Activated CD8-positive, alpha-beta memory T cell treated with anti-CD3 and anti-CD28 coated beads, Interleukin-2, amount 50 U/mL, for 1 hour (primary cell): Measurements from ENCODE around the gene CDH4.

Experiments
- DNase-seq: peaks from one replicate; pipeline ENCODE4 v3.0.0-alpha.2; 2020; ENCODE audit errors: extremely low read depth

Gene CDH4

DNA sequence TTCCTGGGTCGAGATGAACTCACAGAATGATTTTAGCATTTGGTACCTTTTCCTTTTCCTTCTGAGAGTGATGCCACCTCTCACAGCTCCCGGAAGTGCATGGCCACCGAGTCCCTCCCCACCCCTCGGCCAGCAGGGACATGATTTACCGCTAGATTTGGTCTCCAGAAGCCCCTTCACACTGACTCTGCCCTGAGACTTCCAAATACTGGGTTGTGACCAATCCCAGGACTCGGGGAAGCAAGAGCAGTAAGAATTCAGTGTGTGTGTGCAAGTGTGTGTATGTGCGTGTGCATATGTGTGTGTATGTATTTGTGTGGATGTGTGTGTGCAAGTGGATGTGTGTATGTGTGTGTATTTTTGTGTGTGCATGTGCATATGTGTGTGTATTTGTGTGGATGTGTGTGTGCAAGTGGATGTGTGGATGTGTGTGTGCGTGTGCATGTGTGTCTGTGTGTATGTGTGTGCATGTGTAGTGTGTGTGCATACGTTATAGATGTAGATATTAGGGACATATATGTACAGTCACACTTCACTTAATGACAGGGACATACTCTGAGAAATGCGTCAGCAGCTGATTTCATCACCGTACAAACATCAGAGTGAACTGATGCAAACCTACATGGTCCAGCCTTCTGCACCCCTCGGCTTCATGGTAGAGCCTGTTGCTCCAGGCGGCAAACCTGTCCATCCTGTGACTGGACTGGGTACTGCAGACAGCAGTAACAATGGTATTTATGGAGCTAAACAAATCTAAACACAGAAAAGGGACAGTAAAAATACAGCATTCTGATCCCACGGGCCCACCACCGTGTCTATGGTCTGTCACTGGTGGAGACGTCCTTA, 439.2 kb downstream of the CDH4 start:
- no peak for DNase-seq

DNA sequence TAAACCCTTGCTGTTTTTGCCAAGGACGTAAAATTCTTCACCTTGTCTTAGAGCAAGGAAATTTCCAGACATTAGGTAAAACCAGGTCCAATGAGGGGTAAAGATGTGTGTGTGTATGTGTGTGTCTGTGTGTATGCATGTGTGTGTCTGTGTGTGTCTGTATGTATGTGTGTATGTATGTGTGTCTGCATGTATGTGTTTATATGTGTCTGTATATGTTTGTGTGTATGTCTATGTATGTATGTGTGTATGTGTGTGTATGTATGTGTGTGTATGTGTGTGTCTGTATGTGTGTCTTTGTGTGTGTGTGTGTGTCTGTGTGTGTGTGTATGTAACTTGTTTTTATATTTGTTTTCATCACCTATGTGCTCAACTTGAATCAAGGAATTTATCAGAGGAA, 439.9 kb downstream of the CDH4 start:
- DNase-seq, result no peak

DNA sequence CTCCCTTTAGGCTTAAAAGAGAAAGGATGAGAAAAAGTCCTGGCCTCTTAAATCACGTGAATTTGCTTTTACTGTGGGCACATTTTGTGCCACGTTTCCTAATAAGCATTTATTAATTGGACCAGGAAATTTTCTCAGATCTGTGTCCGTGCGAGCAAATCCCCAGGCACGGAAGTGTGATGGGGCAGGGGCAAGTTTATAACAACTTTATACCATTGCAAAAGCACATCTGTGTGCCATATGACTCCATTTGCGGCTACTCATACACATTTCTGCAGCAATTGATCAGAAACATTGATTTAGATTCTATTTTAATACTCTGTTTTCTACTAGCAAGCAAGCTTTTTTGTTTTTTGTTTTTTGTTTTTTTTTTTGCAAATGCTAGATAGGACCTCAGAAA, 440.4 kb downstream of the CDH4 start:
- no peak for DNase-seq

DNA sequence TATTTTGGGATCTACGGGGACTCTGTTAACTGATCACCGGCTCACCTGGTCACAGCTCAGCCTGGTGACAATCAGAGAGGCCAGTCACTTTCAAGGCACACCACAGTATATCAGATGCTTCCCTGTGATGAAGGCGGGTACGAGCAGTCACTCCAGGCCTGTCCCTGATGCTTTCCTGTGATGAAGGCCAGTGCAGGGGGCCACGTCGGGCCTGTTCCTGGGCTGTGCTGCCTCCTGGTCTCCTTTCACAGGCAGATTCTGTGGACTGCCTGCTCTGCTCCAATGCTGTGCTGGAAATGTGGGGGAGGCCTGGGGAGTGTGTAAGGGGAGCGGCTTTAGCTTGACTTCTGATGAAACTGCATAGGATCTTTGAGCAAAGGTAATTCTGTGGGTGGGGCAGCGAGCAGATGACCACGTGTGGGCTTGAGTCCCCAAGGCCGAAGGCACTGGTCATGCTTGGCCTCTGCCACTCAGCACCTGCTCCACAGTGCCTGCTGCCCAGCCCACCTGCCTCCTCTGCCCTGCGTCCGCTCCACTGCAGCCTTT, 441.1 kb downstream of the CDH4 start:
- no peak for DNase-seq

DNA sequence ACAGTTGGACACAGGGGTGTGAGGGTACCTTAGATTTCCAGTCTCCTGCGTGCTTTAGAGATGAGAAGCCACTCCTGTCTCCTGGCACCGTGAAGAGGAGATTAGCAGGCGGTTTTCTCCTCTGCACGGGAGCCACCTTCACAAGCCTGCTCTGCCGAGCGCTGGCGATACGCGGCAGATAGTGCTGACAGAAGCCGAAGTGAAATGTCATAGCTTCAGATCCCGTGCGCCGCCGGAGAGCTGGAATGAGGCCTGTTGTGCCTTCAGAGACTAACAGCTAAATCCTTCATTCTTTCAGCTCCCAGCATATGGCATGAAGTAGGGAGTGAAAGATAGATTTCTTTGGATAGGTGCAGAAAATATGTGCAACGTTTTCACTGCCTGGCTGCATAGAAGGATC, 442.6 kb downstream of the CDH4 start:
- no peak for DNase-seq

DNA sequence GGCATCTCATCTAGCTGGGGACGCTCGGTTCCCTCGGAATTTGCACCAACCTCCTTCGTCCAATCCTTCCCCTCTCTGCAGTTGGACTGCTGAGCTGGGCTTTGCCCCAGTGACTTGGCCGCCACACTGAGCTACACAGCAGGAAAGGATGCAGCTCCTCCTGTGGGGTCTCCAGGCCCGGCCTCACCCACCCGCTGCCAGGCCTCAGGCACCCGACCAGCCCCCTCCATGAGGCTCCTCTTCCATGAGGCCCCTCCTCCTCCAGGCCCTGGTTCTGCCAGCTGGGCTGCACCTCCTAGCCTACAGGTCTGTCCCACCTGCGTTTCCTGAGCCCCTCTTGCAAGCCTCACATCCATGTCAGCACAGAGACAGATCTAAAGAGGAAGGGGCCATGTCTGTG, 443.7 kb downstream of the CDH4 start:
- DNase-seq, result no peak

DNA sequence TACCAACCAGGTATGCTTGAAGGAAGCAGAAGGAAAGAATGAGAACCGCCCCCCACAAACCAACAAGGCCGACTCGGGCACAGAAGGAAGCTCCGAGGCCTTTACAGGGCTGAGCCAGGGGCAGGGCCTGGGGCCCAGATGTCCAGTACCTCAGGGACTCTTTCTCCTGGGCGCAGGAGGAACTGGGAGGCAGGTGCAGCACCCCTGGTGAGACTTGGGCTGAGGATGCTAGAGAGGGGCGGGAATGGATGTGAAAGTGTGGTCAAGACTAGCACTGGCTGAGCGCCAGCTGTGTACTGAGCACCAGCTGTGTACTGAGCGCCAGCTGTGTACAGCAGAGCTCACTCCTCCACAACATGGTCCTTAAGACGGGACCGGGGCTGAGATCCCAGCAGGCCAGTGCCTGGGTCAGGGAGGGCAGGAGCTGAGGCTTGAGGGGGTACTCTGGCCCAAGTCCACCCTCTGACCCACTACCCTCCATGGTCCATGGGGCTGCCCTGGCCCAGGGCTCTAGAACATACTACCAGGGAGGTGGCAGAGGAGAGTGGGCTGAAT, 444.2 kb downstream of the CDH4 start:
- DNase-seq, result no peak

DNA sequence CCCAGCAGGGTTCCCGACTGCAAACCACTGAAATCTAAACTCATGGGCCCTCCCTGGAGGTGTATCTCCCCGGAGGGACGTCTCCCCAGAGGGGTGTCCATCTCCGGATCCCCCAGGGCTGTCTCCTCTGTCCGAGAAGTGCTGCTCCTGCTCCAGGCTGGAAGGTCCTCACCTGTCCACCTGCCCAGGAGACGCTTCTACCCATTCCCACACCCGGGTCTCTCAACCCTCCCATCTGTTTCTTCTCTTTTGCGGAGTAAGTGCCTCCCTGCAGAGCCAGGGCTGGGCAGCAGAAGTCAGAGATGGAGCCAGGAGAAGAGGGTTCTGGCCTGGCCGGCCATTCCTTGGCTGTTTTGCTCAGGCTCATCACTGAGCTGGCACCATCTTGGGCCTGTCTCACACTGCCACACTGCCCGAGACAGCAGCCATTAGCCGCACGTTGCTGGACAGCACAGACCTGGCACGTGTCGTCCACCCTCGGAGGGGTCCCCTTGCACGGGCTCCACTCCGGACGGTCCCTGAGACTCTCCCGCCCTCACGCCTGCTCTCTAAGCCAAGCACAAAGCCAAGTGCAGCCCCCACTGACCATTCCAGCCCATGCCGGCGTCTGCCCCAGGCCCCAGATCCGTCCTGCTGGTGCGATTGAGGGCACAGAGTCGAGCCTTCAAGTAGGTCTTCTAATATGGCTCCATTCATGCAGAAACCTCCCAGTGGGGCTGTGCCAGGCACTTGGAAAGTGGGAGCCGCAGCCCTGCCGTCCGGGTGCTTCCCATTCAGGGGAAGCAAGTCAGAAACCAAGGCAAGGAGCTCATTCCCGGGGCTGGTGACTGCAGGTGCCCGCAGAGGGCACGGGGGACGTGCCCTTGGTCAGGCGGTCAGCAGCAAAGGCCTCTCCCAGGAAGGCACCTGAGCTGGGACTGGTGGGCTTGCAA, 445.9 kb downstream of the CDH4 start:
- DNase-seq, result no peak

DNA sequence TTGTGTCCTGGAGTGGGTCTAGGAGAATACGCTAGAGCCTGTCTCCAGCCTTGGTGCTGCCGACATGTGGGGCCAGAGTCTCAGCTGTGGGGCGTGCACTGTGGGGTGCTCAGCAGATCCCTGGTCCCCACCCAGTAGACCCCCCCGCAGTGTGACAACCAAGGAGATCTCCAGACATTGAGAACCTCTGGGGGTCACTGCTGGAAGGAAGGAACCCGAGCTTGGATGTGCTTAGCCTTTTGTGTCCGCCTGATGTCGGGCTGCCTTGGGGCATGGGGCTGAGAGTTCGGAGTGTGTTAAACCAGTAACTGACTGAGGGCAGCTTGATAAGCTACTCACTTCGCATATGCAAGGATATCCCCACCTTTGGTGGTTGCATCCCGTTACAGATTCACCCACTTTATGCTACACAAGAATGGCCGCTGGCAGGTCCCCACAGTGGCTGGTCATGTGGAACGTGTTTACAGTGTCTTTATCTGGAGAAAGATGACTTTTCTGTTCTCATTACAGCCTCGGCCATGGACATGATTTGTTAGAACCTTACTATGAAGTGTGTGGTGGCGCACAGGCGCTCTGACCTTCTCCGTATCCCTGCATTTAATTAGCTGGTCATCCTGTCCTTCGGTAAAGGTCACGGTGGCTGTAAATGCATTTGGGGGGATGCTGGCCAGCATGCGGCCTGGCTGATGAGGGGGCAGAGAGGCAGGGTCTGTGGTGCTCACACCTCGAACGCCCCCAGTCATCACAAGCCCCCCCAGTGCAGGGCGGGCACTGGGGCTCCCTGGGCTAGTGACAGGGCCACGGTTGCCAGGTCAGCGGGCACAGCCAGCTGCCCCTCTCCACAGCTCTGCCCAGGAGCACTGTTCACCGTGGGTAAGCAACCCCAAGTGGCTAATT, 446.8 kb downstream of the CDH4 start:
- DNase-seq, result no peak

DNA sequence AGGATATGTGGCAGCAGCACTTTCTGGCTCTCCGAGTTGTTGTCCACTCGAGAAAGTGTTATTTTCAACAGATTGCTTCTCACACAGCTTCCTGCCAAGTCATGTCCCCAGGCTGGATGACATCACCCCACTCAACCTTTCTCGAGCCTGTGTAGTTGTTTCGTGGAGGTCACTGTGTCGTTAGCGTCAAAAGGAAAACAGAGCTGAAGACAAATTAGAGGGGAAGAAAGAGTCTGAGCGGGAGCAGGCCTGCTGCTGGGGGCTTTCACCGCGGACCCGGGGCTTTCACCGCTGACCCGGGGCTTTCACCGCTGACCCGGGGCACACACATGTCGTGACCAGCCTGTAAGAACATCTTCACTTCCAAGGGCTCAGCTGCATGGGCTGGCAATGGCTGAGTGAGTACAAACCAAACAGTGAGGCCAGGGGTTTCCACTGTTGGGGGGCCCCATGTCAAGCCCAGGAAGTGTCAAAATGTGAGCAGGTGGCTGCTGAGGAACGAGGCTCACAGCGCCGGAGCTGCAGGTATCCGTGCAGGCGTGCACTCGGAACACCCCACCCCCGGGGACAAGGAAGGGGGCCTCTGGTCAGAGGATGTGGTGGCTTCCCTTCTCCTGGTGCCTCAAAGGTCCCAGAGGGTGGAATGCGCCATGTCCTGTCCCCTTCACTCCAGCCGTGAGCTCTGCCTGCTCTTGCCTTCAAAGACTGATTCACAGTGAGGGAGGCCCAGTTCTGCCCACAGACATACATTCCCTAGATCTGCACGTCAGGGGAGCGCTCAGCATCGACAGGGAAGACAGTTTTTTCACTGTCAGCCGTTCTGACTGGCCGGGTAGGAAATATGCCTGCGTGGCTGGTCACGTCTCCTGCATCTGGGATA, 447.7 kb downstream of the CDH4 start:
- no peak for DNase-seq

DNA sequence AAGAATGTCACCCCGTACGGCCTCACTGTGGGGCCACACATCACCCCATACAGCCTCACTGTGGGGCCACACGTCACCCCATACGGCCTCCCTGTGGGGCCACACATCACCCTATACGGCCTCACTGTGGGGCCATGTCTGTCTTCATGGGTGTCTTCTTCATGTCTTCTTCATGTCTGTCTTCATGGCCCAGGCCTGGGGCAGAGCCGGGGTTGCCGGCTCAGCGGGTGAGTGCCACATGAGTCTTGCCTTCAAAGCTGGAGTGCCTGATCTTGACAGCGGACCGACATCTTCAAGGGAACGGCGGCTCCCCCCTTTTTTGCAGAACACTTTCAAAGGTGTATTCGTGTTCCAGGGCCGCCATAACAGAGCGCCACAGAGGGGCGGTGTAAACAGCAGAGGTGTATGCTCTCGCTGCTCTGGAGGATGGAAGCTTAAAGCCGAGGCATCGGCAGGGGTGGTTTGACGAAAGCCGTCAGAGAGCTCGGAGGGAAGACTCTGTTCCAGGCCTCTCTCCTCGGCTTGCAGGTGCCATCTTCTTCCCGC, 448.6 kb downstream of the CDH4 start:
- no peak for DNase-seq

DNA sequence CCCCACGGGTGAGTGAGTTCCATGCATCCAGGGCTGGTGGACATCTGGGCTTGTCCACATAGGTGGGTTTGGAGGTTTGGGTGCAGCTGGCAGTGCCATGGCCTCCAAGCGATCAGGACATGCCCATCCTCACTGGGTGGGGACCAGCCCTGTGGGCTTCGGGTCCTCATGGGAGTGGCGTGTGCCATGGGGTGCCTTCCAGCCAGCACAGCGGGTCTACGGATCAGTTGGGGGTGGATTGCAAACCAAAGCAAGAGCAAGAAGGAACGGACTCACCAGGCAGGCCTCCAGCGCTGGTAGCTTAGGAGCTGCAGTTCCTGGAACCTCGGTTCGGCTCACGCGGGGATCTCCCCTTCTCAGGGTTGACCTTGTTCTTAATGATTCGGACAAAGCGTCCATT, 449.3 kb downstream of the CDH4 start:
- DNase-seq, result no peak

DNA sequence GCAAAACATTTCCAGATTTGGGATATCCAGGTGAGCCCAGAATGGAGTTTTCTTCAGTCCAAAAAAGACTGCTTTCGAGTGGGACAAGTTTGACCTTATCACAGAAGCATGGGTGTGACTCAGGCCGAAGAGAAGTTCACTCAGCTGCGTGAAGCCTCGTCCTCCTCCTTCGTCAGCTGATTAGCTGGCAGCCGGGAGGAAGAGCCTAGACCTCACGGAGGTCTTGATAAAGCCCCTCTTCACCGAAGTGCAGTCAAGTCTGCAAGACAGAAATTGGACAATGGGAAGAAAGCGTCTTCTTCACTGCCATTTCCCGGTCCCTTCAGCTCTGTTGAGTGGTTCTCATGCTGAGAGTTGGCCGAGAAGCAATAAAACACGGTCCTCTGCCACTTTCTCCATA, 449.7 kb downstream of the CDH4 start:
- DNase-seq, result no peak

DNA sequence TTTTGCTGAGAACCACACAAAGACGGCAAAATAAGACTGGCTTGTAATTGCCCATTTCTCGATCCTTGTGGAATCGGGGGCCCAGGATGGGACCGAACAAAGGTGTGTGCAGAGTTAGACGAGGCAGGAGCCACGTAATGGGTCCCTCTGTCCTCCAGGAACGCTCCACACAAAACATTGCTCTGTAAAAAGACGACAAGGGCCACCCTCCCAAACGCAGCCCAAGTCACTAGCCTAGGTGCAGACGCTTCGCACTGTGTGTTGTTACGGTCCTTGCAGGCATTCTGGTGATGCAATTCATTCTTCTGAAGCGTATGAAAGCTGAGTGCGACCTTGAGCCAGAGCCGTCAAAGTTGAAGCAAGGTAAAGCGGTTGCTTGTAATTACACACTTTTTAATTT, 450.2 kb downstream of the CDH4 start:
- no peak for DNase-seq

DNA sequence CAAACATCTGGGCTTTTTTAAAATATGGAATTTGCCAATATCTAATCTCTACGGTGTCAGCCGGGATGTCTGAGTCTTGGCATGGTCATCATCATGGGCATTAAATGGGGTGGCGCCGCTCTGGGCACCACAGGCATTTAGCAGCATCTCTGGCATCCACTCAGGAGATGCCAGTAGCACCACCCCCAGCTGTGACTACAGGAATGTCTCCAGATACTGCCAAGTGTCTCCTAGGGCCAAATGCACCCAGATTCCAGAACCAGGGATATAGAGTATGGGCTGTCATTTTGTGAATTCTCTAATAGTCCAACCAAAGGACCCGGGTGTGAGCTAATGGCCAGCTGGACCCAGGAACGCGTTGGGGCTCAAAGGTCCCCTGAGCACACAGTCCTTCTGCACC, 452.6 kb downstream of the CDH4 start:
- DNase-seq, result no peak

DNA sequence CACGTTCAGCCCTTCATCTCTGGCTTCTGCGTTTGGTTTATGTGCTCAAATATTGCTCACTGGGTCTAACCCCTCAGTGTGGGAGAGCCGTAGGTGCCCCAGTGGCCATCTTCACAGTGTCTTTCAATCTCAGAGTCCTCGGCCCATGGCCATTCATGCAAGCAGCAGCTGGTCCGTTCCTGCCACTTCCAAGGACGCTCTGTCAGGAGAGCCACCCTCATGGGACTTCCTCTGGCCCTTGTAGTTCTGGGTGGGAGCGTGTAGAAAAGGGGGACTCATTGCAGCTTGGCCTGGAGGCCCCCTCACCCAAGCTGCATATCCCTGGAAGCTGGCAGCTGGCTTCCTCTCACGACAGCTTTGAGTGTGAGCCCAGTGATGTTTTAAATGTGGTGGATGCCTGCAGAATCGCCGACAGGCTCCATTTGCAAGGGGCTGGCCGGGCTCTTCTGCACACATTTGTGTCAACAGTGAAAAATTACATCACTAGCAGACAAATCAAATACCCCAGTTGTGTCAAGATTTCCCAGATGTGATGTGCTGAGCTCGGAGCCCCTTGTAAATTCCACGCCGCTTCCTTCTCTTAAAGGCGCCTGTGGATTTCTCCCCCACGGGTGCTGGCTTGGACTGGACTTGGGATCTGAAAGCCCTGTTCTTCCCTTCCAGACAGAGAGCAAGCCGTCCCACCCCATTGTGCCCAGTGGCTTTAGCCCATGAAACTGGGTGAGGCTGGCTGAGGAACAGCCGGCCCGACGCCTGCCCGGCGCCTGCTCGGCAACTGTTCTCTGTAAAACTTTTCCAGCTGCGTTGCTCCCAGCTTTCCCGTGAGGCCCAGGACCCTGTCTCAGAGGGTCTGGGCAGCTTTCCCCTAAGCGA, 453.6 kb downstream of the CDH4 start:
- no peak for DNase-seq

DNA sequence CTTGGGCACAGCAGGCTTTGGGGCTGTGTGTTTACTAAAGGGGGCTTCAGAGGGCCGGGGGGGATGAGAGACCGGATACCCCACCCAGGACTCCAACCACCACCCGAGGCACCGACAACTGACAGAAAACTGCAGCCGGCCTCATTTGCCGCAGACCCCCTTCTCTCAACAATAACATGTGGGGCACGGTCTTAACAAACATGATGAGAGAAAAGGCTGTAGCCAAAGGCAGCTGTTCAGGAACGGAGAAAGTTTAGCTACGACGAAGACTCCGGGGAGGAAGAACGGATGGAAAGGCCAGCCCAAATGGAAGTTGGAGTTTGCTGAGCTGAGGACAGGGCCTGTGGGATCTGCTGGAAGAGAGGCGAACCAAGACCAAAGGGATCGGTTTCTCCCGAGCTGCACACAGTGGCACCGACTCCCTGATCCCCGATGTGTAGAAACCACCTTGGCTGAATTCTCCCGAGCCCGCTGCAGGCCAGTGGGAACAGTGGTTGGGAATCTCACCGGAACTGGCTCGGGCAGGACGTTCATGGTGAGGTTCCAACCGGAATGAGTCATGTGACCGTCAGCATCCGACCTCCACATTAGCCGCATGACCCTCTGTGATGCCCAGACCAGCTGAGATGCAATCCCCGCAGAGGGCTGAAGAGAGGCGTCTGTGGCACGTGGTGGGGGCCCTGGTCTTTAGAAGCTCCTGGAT, 454.3 kb downstream of the CDH4 start:
- no peak for DNase-seq

DNA sequence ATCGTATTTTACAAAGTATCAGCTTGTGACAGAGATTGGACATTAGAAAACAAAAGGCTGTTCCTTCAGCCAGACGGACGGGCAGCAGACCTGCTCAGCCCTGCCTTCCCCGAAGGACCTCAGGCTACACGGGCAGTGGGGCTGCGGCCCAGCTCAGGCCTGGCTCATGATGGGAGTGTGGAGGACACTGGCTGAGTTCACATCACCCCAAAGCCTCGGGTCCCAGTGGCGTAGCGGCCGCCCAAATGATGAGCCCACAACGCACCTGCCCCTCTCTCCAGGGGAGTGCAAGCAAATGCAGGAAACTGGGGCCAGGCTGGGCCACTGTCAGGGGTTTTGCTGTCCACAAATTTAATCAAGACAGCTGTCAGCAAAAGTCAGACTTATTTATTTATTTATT, 456.8 kb downstream of the CDH4 start:
- DNase-seq, result no peak
